Spleen (tissue), 11 donors: ENCODE results near the gene SSR4. TPM values are rescaled to one million over a fixed set of nuclear protein-coding genes. Genes with fewer than 3 reads are reported as not detected.

Source experiments
- DNase-seq: peaks from one replicate; pipeline ENCODE4 v3.0.0-alpha.2; 2020
- H3K27ac ChIP-seq, 8 donors: fragments of 200-600 bp; sonication (generic) in 7 of 8; 1 replicate in 4 of 8; 2 replicates in 4 of 8; pipeline versions ENCODE4 v1.5.0 to v1.8.0; 2016 to 2021; ENCODE audit warnings: inconsistent platforms in 4 of 8, mild to moderate bottlenecking in 4 of 8, moderate library complexity in 1 of 8
- H3K27me3 ChIP-seq, 7 donors: fragments of 200-600 bp; sonication (generic) in 6 of 7; replicated peaks in 1 of 7; 1 replicate in 4 of 7; 2 replicates in 3 of 7; pipeline versions ENCODE4 v1.5.0 to v1.8.0; 2016 to 2021; ENCODE audit warnings: inconsistent platforms in 3 of 7, mild to moderate bottlenecking in 1 of 7
- H3K36me3 ChIP-seq, 6 donors: fragments of 200-600 bp; sonication (generic) in 5 of 6; 1 replicate in 4 of 6; 2 replicates in 2 of 6; pipeline versions ENCODE4 v1.5.0 to v1.8.0; 2016 to 2021; ENCODE audit warnings: inconsistent platforms in 2 of 6
- H3K4me1 ChIP-seq, 6 donors: fragments of 200-600 bp; sonication (generic) in 5 of 6; 1 replicate in 3 of 6; 2 replicates in 3 of 6; pipeline versions ENCODE4 v1.5.0 to v1.8.0; 2016 to 2021; ENCODE audit warnings: inconsistent platforms in 3 of 6
- H3K4me3 ChIP-seq, 8 donors: fragments of 200-600 bp; sonication (generic) in 7 of 8; 1 replicate in 4 of 8; 2 replicates in 4 of 8; pipeline versions ENCODE4 v1.5.0 to v1.8.0; 2016 to 2021; ENCODE audit warnings: inconsistent platforms in 4 of 8, mild to moderate bottlenecking in 4 of 8, moderate library complexity in 2 of 8
- H3K9me3 ChIP-seq, 8 donors: fragments of 200-600 bp; sonication (generic) in 7 of 8; 1 replicate in 4 of 8; 2 replicates in 4 of 8; pipeline versions ENCODE4 v1.5.0 to v1.8.0; 2016 to 2021; ENCODE audit warnings: inconsistent platforms in 4 of 8
- POLR2A ChIP-seq, 3 donors: fragments of 450-650 bp; IDR thresholded peaks; one replicate each; pipeline ENCODE4 v1.5.1; 2017; ENCODE audit warnings: antibody characterized with exemption in 3 of 3, mild to moderate bottlenecking in 1 of 3
- POLR2AphosphoS5 ChIP-seq, 3 donors: sonication (generic); formaldehyde crosslinking; IDR thresholded peaks; one replicate each; pipeline ENCODE4 v1.5.1; 2017; ENCODE audit warnings: antibody characterized with exemption in 3 of 3
- WGBS, 5 donors: extraction: QIAGEN DNeasy Blood & Tissue Kit in 3 of 5; methylation state at CpG; one replicate each; pipeline versions ENCODE4 v1.1.5 to v1.1.7; 2013 to 2018; 5-methylcytosine and 5-hydroxymethylcytosine counted together
- intact Hi-C: fragments of 100-400 bp; cut with DNase I; formaldehyde crosslinking; loops from one replicate; pipeline ENCODE4 v1.15.0; 2023; ENCODE audit warnings: low total_unique reads
- polyA plus RNA-seq, 3 donors: library from polyadenylated mRNA; stranded (reverse); fragments of 200-250 nt; gene quantifications; one replicate each; pipeline ENCODE4 v1.2.1, GENCODE V29; 2013
- total RNA-seq, 7 donors: library from RNA; depleted of rRNA in 3 of 7; stranded (reverse); fragments of >200 nt in 3 of 7; fragmentation: NEBNext Ultra II Directional in 4 of 7; extraction: Animal tissue kit (Norgen Biotek cat#: 25700) in 4 of 7; gene quantifications; one replicate each; pipeline versions ENCODE4 v1.1.0 to v1.2.1, GENCODE V29; 2016 to 2021
- TF ChIP-seq, protein P1 (sequence below), 11 experiments: fragments of 200-600 bp in 7 of 11; fragments of 450-650 bp in 4 of 11; sonication (generic) in 4 of 11; IDR thresholded peaks in 8 of 11; conservative IDR thresholded peaks in 3 of 11; 1 replicate in 7 of 11; 2 replicates in 4 of 11; pipeline versions ENCODE4 v1.4.0 to v1.8.0; 2016 to 2021; ENCODE audit warnings: antibody characterized with exemption in 11 of 11, inconsistent platforms in 4 of 11, mild to moderate bottlenecking in 1 of 11
- donor health status: healthy with polysubstance abuse.
- donor health status: DM: no; HTN: no; CAD: no; lungs with moderate emphysema.
- donor health status: DM: no; HTN: no; CAD: no.
- donor health status: Bipolar disorder and iron deficiency.
- donor health status: healthy.
- donor health status: DM: no; HTN: no; CAD: no.
- donor health status: DM: yes; HTN: yes; CAD: no.

SSR4 gene
- total and polyA plus RNA-seq, 10 donors: 144 to 488 (median 255) TPM

DNA sequence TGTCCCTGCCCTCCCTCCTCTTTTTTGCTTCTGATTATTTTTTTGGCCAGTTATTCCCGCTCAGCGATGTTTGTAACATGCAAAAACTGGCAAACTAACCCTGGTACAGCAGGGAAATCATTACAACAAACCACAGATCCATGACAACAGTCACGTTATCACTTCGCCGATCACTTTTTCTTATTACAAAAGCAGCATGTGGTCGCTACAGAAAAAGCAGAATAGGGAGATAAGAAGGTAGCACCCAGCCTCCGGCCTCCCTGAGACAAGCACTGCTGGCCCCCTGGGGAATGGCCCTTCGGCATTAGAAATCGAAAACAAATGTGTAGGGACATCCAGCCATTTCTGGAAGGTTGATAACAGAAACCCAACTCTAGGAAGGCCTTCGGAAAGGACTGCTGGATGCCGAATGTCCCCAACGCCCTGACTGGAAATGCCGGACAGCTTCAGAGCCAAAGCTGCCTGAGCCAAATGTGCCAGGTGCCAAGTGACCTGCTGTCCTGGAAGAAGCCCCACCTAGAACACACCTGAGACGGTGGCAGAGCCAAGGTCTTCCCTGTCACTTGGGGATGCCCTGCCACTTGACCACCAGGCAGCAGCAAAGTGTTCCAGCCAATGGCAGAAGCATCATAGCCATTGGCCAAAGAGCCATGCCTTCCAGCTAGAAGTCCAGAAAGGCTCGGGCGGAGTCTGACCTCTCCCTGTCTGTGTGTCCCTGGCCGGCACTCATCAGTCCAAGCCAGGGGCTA, 3.2 kb upstream of the SSR4 start:
- Histone ChIP-seq H3K36me3 (peaks cover 0 to 65% (median 24%) of the 10 kb centered on the region in 6 donors), H3K9me3 (peaks cover 0 to 18% (median 0%) of the 10 kb centered on the region in 8 donors), H3K27ac (no peak overlapping the region), H3K4me1 (peaks cover 5 to 43% (median 26%) of the 10 kb centered on the region in 6 donors), H3K4me3 (no peak overlapping the region), H3K27me3 (no peaks in the 10 kb centered on the region)
- TF ChIP-seq, protein P1, sequence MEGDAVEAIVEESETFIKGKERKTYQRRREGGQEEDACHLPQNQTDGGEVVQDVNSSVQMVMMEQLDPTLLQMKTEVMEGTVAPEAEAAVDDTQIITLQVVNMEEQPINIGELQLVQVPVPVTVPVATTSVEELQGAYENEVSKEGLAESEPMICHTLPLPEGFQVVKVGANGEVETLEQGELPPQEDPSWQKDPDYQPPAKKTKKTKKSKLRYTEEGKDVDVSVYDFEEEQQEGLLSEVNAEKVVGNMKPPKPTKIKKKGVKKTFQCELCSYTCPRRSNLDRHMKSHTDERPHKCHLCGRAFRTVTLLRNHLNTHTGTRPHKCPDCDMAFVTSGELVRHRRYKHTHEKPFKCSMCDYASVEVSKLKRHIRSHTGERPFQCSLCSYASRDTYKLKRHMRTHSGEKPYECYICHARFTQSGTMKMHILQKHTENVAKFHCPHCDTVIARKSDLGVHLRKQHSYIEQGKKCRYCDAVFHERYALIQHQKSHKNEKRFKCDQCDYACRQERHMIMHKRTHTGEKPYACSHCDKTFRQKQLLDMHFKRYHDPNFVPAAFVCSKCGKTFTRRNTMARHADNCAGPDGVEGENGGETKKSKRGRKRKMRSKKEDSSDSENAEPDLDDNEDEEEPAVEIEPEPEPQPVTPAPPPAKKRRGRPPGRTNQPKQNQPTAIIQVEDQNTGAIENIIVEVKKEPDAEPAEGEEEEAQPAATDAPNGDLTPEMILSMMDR (IDR thresholded peaks at IDR 0.05 in 8 of 11, conservative IDR thresholded peaks at IDR 0.05 in 3 of 11): no peak
- TF ChIP-seq POLR2AphosphoS5 (IDR thresholded peaks at IDR 0.05): no peak
- no peak for TF ChIP-seq POLR2A (IDR thresholded peaks at IDR 0.05)
- no peak for DNase-seq
- 84 to 94% (median 90%) methylated on average over 11 to 17 of the region's 17 CpGs for WGBS, 5 donors
- intact Hi-C loops: no loop called here

DNA sequence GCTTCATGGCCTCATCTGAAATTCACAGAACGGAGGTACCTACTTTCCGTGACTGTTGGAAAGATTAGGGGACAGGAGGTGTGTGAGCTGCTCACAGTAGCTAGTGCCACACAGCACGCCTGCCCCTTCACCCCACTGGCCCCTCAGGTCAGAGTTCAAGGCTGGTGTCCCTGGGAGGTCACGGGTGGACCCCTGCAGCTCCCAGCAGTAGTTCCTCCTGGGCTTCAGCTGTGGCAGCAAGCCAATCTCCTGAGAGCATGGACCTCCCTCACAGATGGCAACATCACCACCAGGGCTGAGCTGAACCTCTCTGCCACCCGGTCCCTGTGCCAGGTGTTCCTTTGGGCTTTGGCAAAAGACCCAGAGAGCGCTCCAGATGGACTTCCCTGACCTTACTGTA, 2.1 kb upstream of the SSR4 start:
- H3K4me3 ChIP-seq: peak overlapping the region in 1 of 8 donors; percentile 83
- intact Hi-C loops: no loop called here
- TF ChIP-seq, protein P1 (IDR thresholded peaks at IDR 0.05 in 8 of 11, conservative IDR thresholded peaks at IDR 0.05 in 3 of 11): no peak
- no peak for TF ChIP-seq POLR2AphosphoS5 (IDR thresholded peaks at IDR 0.05)
- TF ChIP-seq POLR2A (IDR thresholded peaks at IDR 0.05): no peak
- DNase-seq: no peak
- no peak overlapping the region for H3K27ac ChIP-seq
- peaks cover 0 to 65% (median 19%) of the 10 kb centered on the region in 6 donors for H3K36me3 ChIP-seq
- peaks cover 0 to 18% (median 0%) of the 10 kb centered on the region in 8 donors for H3K9me3 ChIP-seq
- WGBS, 5 donors: 84 to 90% (median 86%) methylated on average over 2 to 6 of the region's 6 CpGs
- peaks cover 5 to 54% (median 30%) of the 10 kb centered on the region in 6 donors for H3K4me1 ChIP-seq
- H3K27me3 ChIP-seq: no peaks in the 10 kb centered on the region

DNA sequence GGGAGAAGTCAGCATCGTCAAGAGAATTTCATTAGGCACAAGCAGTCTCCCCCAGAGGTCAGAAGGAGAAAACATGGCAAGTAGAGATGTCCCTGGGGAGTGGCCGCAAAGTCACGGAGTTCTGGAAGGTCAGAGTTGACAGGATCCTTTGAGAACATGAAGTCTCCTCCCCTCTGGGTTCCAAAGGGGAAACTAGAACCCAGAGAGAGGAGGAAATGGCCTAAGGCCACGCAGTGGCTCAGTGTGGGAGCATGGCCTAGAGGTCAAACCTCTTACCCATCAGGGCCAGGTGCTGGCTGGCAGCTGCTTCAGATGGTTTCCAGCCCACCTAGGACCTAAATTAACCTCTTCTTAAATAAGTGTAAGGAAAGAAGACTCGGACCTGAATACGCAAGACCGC, 1.2 kb upstream of the SSR4 start:
- H3K36me3 ChIP-seq: peaks cover 0 to 65% (median 18%) of the 10 kb centered on the region in 6 donors
- peaks cover 5 to 57% (median 30%) of the 10 kb centered on the region in 6 donors for H3K4me1 ChIP-seq
- no peak for DNase-seq
- TF ChIP-seq, protein P1 (IDR thresholded peaks at IDR 0.05 in 8 of 11, conservative IDR thresholded peaks at IDR 0.05 in 3 of 11): no peak
- TF ChIP-seq POLR2AphosphoS5 (IDR thresholded peaks at IDR 0.05) (no peak), POLR2A (IDR thresholded peaks at IDR 0.05) (no peak)
- H3K4me3 ChIP-seq: peak overlapping the region; percentile 47 to 83 (median 66)
- peak overlapping the region in 7 of 8 donors; percentile 92 to 98 (median 97) for H3K27ac ChIP-seq
- intact Hi-C loops: no loop called here
- H3K27me3 ChIP-seq: no peaks in the 10 kb centered on the region
- 6 to 71% (median 26%) methylated on average over 5 to 7 of the region's 7 CpGs for WGBS, 5 donors
- H3K9me3 ChIP-seq: peaks cover 0 to 22% (median 0%) of the 10 kb centered on the region in 8 donors
